Smooth muscle cell (in vitro differentiated cells): ENCODE results near the gene SLC36A1. TPM values are rescaled to one million over a fixed set of nuclear protein-coding genes. Genes with fewer than 3 reads are reported as not detected.
A peak's percentile ranks its signal among the peaks of the same experiment; 100 is the strongest.

ENCODE experiments used
- DNase-seq: peaks from one replicate; lab custom pipeline; 2025; ENCODE audit not compliant: unreplicated experiment; lab: John Stamatoyannopoulos, UW
- H2AFZ ChIP-seq: fragments of 200-600 bp; sonication (generic); 2 replicates; pipeline ENCODE4 v1.6.0; 2016; ENCODE audit warnings: antibody characterized with exemption, low read depth, mild to moderate bottlenecking
- H3F3A ChIP-seq: fragments of 200-600 bp; sonication (generic); 2 replicates; pipeline ENCODE4 v1.6.0; 2017; ENCODE audit warnings: antibody characterized with exemption, low read depth
- H3K27ac ChIP-seq: fragments of 200-600 bp; sonication (generic); 2 replicates; pipeline ENCODE4 v1.5.1; 2016; ENCODE audit warnings: low read depth, mild to moderate bottlenecking
- H3K27me3 ChIP-seq: fragments of 200-600 bp; sonication (generic); 2 replicates; pipeline ENCODE4 v1.6.1; 2016; ENCODE audit warnings: low read depth, mild to moderate bottlenecking
- H3K36me3 ChIP-seq: fragments of 200-600 bp; sonication (generic); 2 replicates; pipeline ENCODE4 v1.5.1; 2016; ENCODE audit warnings: low read depth
- H3K4me1 ChIP-seq: fragments of 200-600 bp; sonication (generic); 2 replicates; pipeline ENCODE4 v1.5.1; 2016; ENCODE audit warnings: low read depth
- H3K4me2 ChIP-seq: fragments of 200-600 bp; sonication (generic); 2 replicates; pipeline ENCODE4 v1.6.0; 2016; ENCODE audit warnings: mild to moderate bottlenecking
- H3K4me3 ChIP-seq: fragments of 200-600 bp; sonication (generic); 2 replicates; pipeline ENCODE4 v1.5.1; 2016; ENCODE audit warnings: mild to moderate bottlenecking
- H3K79me2 ChIP-seq: fragments of 200-600 bp; sonication (generic); 2 replicates; pipeline ENCODE4 v1.6.0; 2016; ENCODE audit warnings: low read depth, mild to moderate bottlenecking
- H3K9ac ChIP-seq: fragments of 200-600 bp; sonication (generic); 2 replicates; pipeline ENCODE4 v1.6.0; 2016; ENCODE audit warnings: low read depth
- H3K9me3 ChIP-seq: fragments of 200-600 bp; sonication (generic); replicated peaks from 2 replicates; pipeline ENCODE4 v1.5.1; 2016; ENCODE audit warnings: low read depth
- H4K20me1 ChIP-seq: fragments of 200-600 bp; sonication (generic); 2 replicates; pipeline ENCODE4 v1.6.0; 2016; ENCODE audit warnings: low read depth
- CTCF ChIP-seq: fragments of 200-600 bp; sonication (generic); IDR thresholded peaks from 2 replicates; pipeline ENCODE4 v1.5.1; 2017; ENCODE audit warnings: borderline replicate concordance, mild to moderate bottlenecking, antibody characterized with exemption; ENCODE audit not compliant: insufficient read depth, poor library complexity, severe bottlenecking
- WGBS: methylation state at CpG from one replicate; pipeline ENCODE4 v1.1.7; 2016; ENCODE audit warnings: low lambda C conversion rate; 5-methylcytosine and 5-hydroxymethylcytosine counted together
- polyA plus RNA-seq: library from polyadenylated mRNA; unstranded; fragments of >200 nt; fragmentation: Nextera tagmentation; extraction: Ambion mirVana; gene quantifications from 2 replicates; pipeline ENCODE4 v1.2.1, GENCODE V29; 2016
- total RNA-seq: library from RNA; depleted of rRNA; stranded (reverse); fragments of >200 nt; gene quantifications from 2 replicates; pipeline ENCODE4 v1.2.3, GENCODE V29; 2014

SLC36A1 gene
- total and polyA plus RNA-seq, 2 experiments from 2014 or later = 6.9 to 8.8 TPM

DNA sequence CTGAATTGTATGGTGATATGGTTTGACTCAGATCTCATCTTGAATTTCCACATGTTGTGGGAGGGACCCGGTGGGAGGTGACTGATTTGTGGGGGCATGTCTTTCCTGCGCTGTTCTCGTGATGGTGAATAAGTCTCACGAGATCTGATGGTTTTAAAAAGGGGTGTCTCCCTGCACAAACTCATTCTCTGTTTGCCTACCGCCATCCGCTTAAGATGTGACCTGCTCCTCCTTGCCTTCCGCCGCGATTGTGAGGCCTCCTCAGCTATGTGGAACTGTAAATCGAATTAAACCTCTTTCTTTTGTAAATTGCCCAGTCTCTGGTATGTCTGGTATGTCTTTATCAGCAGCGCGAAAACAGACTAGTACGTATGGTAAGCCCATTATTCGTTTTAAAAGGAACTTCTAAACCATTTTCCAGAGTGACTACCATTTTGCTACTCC, 48.7 kb downstream of the SLC36A1 start:
- peaks cover 11% of the 10 kb centered on the region for H3K4me1 ChIP-seq
- no peaks in the 10 kb centered on the region for H3K36me3 ChIP-seq
- H3K4me3 ChIP-seq = no peak overlapping the region
- no peak overlapping the region for H2AFZ ChIP-seq
- H3F3A ChIP-seq = no peaks in the 10 kb centered on the region
- DNase-seq = no peak
- no peaks in the 10 kb centered on the region for H4K20me1 ChIP-seq
- H3K27ac ChIP-seq = no peak overlapping the region
- TF ChIP-seq CTCF = no peak
- H3K79me2 ChIP-seq = no peaks in the 10 kb centered on the region
- H3K4me2 ChIP-seq = peak overlapping the region; percentile 44
- 28% methylated on average over 14 of the region's 14 CpGs for WGBS
- H3K9ac ChIP-seq = no peak overlapping the region
- no peaks in the 10 kb centered on the region for H3K27me3 ChIP-seq
- H3K9me3 ChIP-seq = no peaks in the 10 kb centered on the region

GRCh38 chr5:151497391-151498002, 50.1 kb downstream of the SLC36A1 start:
- no peaks in the 10 kb centered on the region for H3K27me3 ChIP-seq
- H3K4me3 ChIP-seq = no peak overlapping the region
- no peaks in the 10 kb centered on the region for H3K79me2 ChIP-seq
- no peak overlapping the region for H3K27ac ChIP-seq
- no peaks in the 10 kb centered on the region for H4K20me1 ChIP-seq
- H3K36me3 ChIP-seq = no peaks in the 10 kb centered on the region
- H2AFZ ChIP-seq = no peak overlapping the region
- H3F3A ChIP-seq = no peaks in the 10 kb centered on the region
- H3K9ac ChIP-seq = no peak overlapping the region
- whole genome bisulfite sequencing = 62% methylated on average over 3 of the region's 3 CpGs
- DNase-seq = no peak
- peaks cover 11% of the 10 kb centered on the region for H3K4me1 ChIP-seq
- TF ChIP-seq CTCF = no peak
- no peak overlapping the region for H3K4me2 ChIP-seq
- H3K9me3 ChIP-seq = no peaks in the 10 kb centered on the region

- WGBS = 75% methylated on average over 8 of the region's 8 CpGs
- TF ChIP-seq CTCF = no peak
Measured at GRCh38 chr5:151498395-151499155, 51.2 kb downstream of the SLC36A1 start.

More at GRCh38 chr5:151498395-151499155, 51.2 kb downstream of the SLC36A1 start:
- Histone ChIP-seq H3K79me2 (no peaks in the 10 kb centered on the region), H3F3A (no peaks in the 10 kb centered on the region), H3K4me2 (no peak overlapping the region), H3K9me3 (no peaks in the 10 kb centered on the region), H3K9ac (peak overlapping the region; percentile 20), H3K27ac (no peak overlapping the region), H3K36me3 (no peaks in the 10 kb centered on the region), H4K20me1 (no peaks in the 10 kb centered on the region), H3K27me3 (no peaks in the 10 kb centered on the region), H3K4me1 (peaks cover 11% of the 10 kb centered on the region), H2AFZ (no peak overlapping the region), H3K4me3 (no peak overlapping the region)
- DNase-seq = no peak
